Neuronal stem cell (in vitro differentiated cells): Measurements from ENCODE around the gene MAPKAPK5.
"Not testable (repeated sequence)": the region's sequence is repeated elsewhere in the genome, so short reads cannot be mapped to it uniquely, and the experiment has no call there.

ENCODE experiments used
- DNase-seq: peaks from one replicate; pipeline ENCODE4 v3.0.0-alpha.2; 2013; ENCODE audit warnings: low spot score
- H2AFZ ChIP-seq: one replicate; pipeline ENCODE4 v1.6.1; 2013; ENCODE audit warnings: mild to moderate bottlenecking, low read length, inconsistent platforms
- H2AK5ac ChIP-seq: 2 replicates; pipeline ENCODE4 v1.6.1; 2013; ENCODE audit warnings: low read depth, mild to moderate bottlenecking, inconsistent platforms, low read length, moderate library complexity, mixed read lengths
- H2BK120ac ChIP-seq: 2 replicates; pipeline ENCODE4 v1.6.1; 2013; ENCODE audit warnings: low read depth, mild to moderate bottlenecking, inconsistent platforms, low read length, moderate library complexity, mixed read lengths
- H2BK12ac ChIP-seq: one replicate; pipeline ENCODE4 v1.6.1; 2013; ENCODE audit warnings: low read length, inconsistent platforms
- H2BK15ac ChIP-seq: 2 replicates; pipeline ENCODE4 v1.6.1; 2013; ENCODE audit warnings: mild to moderate bottlenecking, low read length, inconsistent platforms, mixed read lengths
- H2BK5ac ChIP-seq: one replicate; pipeline ENCODE4 v1.6.1; 2013; ENCODE audit warnings: inconsistent platforms, mild to moderate bottlenecking, low read length, moderate library complexity
- H3K14ac ChIP-seq: one replicate; pipeline ENCODE4 v1.6.1; 2013; ENCODE audit warnings: low read length, inconsistent platforms
- H3K18ac ChIP-seq: 2 replicates; pipeline ENCODE4 v1.6.1; 2013; ENCODE audit warnings: low read length, inconsistent platforms
- H3K23ac ChIP-seq: 2 replicates; pipeline ENCODE4 v1.6.1; 2013; ENCODE audit warnings: low read depth, mild to moderate bottlenecking, mixed read lengths, low read length, inconsistent platforms; ENCODE audit not compliant: poor library complexity
- H3K27ac ChIP-seq: replicated peaks from 3 replicates; pipeline ENCODE4 v1.5.1; 2013; ENCODE audit warnings: low read length, inconsistent platforms
- H3K27me3 ChIP-seq, 3 experiments: 2 replicates each; pipeline ENCODE4 v1.6.1; 2013; ENCODE audit warnings: low read length in 3 of 3, mild to moderate bottlenecking in 2 of 3, inconsistent platforms in 1 of 3, low read depth in 1 of 3, mixed read lengths in 1 of 3, moderate library complexity in 1 of 3; ENCODE audit not compliant: control insufficient read depth in 3 of 3, insufficient read depth in 3 of 3
- H3K36me3 ChIP-seq, 2 donors: replicated peaks in 1 of 2; 2 replicates each; pipeline ENCODE4 v1.6.1; 2013; ENCODE audit warnings: low read length in 2 of 2; ENCODE audit not compliant: control insufficient read depth in 2 of 2, insufficient read depth in 2 of 2
- H3K4ac ChIP-seq: 2 replicates; pipeline ENCODE4 v1.6.1; 2013; ENCODE audit warnings: inconsistent platforms, mild to moderate bottlenecking, low read length, moderate library complexity
- H3K4me1 ChIP-seq, 2 donors: 1 replicate in 1 of 2; 2 replicates in 1 of 2; pipeline ENCODE4 v1.6.1; 2013; ENCODE audit warnings: low read length in 2 of 2, low read depth in 1 of 2; ENCODE audit not compliant: control insufficient read depth in 2 of 2, insufficient read depth in 1 of 2
- H3K4me2 ChIP-seq: one replicate; pipeline ENCODE4 v1.6.1; 2013; ENCODE audit warnings: mild to moderate bottlenecking, low read length, inconsistent platforms; ENCODE audit not compliant: insufficient read depth, poor library complexity, severe bottlenecking
- H3K4me3 ChIP-seq, 2 donors: 2 replicates each; pipeline ENCODE4 v1.5.1; 2013; ENCODE audit warnings: low read length in 2 of 2, mild to moderate bottlenecking in 2 of 2, inconsistent platforms in 1 of 2, moderate library complexity in 1 of 2
- H3K79me1 ChIP-seq: one replicate; pipeline ENCODE4 v1.6.1; 2013; ENCODE audit warnings: low read depth, mild to moderate bottlenecking, inconsistent platforms, low read length, moderate library complexity
- H3K9ac ChIP-seq: one replicate; pipeline ENCODE4 v1.6.1; 2013; ENCODE audit warnings: mild to moderate bottlenecking, low read depth, low read length, inconsistent platforms; ENCODE audit not compliant: poor library complexity
- H3K9me3 ChIP-seq, 2 donors: replicated peaks in 1 of 2; 2 replicates each; pipeline versions ENCODE3 to v1.6.1; 2013; ENCODE audit warnings: low read length in 2 of 2, mild to moderate bottlenecking in 2 of 2, inconsistent platforms in 1 of 2, low read depth in 1 of 2, mixed read lengths in 1 of 2, moderate library complexity in 1 of 2; ENCODE audit not compliant: control insufficient read depth in 2 of 2, insufficient read depth in 1 of 2
- H4K8ac ChIP-seq: one replicate; pipeline ENCODE4 v1.6.1; 2013; ENCODE audit warnings: low read depth, mild to moderate bottlenecking, inconsistent platforms, low read length, moderate library complexity
- H4K91ac ChIP-seq: one replicate; pipeline ENCODE4 v1.6.1; 2013; ENCODE audit warnings: low read length, low read depth, mild to moderate bottlenecking, inconsistent platforms; ENCODE audit not compliant: poor library complexity
- WGBS, 2 donors: extraction: QIAGEN DNeasy Blood & Tissue Kit; methylation state at CpG; one replicate each; pipeline ENCODE4 v1.1.7; 2013; ENCODE audit warnings: missing lambda C conversion rate in 2 of 2, mixed read lengths in 1 of 2; ENCODE audit not compliant: insufficient read length in 2 of 2, insufficient replicate concordance in 1 of 2; ENCODE audit errors: extremely low coverage in 2 of 2; 5-methylcytosine and 5-hydroxymethylcytosine counted together

MAPKAPK5 gene

DNA sequence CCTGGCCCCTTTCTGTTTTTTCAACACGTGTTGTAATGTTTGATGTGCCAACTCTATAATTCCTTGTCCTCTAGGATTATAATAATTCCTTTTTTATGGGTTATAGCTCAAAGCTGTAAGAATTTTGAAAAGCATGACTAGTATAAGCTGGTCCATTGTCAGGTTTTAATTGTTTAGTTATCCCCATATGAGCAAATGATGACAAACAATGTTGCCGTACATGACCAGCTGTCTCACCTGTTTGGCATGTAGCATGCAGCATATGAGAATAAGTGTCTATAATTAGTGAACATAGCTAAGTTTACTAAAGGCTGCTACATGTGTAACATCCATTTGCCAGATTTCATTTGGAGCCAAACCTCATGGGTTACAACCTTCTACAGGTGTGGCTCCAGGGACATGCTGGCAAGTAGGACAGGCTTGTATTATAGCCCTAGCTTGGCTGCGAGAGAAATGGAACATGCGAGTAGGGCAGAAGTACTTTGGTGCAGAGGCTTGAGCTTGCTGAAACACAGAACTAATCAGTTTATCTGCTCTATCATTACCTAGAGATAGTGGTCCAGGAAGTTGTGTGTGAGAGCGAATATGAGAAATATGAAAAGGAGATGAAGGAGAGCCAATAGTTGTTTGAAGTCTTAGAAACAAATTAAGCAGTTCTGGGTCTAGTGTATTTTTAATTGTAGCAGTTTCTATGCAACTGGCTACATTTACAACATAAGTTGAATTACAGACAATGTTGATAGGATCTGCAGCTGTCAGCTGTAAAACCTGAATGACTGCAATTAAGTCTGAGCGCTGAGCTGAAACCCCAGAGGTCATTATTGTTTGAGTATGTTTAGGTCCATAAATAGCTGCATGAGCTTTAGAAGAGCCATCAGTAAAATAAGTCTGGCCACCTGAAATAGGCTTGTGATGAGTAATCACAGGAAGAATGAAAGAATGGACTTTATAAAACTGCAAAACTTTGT lies 22.6 kb upstream of the MAPKAPK5 start:
- 100% methylated on average over 1 of the region's 6 CpGs; no CpG with 5 or more reads in 1 of the 2 donors for WGBS, 2 donors
- Histone ChIP-seq H3K23ac (no peak overlapping the region), H3K27ac (no peak overlapping the region), H3K4ac (no peak overlapping the region), H2AK5ac (no peak overlapping the region), H2BK120ac (no peak overlapping the region), H3K4me1 (peaks cover 0 to 14% of the 10 kb centered on the region in 2 donors), H2AFZ (no peak overlapping the region), H3K14ac (no peak overlapping the region), H2BK15ac (no peak overlapping the region), H3K18ac (no peak overlapping the region), H3K4me3 (no peak overlapping the region), H4K91ac (no peak overlapping the region), H3K36me3 (no peaks in the 10 kb centered on the region), H2BK5ac (no peak overlapping the region), H2BK12ac (no peak overlapping the region), H3K27me3 (peaks cover 0 to 3% (median 0%) of the 10 kb centered on the region in 3 experiments), H3K4me2 (no peak overlapping the region), H3K9ac (no peak overlapping the region), H3K9me3 (no peaks in the 10 kb centered on the region), H4K8ac (no peak overlapping the region), H3K79me1 (no peaks in the 10 kb centered on the region)
- DNase-seq: no peak

DNA sequence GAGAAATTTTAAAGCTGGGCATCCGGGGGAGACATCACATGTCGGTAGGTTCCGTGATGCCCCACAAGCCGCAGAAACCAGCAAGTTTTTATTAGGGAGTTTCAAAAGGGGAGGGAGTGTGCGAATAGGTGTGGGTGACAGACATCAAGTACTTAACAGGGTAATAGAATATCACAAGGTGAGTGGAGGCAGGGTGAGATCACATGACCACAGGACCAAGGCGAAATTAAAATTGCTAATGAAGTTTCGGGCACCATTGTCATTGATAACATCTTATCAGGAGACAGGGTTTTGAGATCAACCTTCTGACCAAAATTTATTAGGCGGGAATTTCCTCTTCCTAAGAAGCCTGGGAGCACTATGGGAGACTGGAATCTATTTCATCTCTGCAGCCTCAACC lies 21.2 kb upstream of the MAPKAPK5 start:
- H3K4me1 ChIP-seq: peaks cover 0 to 16% of the 10 kb centered on the region in 2 donors
- no CpG with 5 or more reads among the region's 8 CpGs for WGBS, 2 donors
- H3K9ac ChIP-seq, H2BK5ac ChIP-seq, DNase-seq, H3K4ac ChIP-seq, H3K36me3 ChIP-seq, H3K27ac ChIP-seq, H3K18ac ChIP-seq, H2BK120ac ChIP-seq, H2BK12ac ChIP-seq, H2BK15ac ChIP-seq, H2AK5ac ChIP-seq, H3K27me3 ChIP-seq, H4K91ac ChIP-seq, H3K23ac ChIP-seq, H3K79me1 ChIP-seq, H3K14ac ChIP-seq, H4K8ac ChIP-seq, H2AFZ ChIP-seq, H3K4me3 ChIP-seq, H3K4me2 ChIP-seq, H3K9me3 ChIP-seq: not testable (repeated sequence)

DNA sequence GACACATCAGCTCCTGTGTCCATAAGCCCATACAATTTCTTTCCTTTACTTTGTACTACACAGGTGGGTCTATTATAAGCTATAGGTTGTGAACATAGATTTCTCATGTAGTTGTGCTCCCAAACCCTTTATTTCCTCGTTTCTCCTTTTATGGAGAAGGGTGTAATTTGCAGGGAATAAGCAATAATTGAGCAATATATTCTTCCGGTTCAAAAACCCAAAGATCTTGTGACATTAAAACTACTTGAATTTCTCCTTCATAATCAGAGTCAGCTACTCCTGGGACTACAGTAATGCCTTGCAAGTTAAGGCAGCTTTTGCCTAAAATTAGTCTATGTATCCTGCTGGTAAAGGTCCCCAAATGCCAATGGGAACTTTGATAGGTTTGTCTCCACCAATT lies 19.1 kb upstream of the MAPKAPK5 start:
- Histone ChIP-seq H3K4me3 (no peak overlapping the region), H3K9ac (no peak overlapping the region), H4K8ac (no peak overlapping the region), H3K4me2 (no peak overlapping the region), H3K27me3 (peaks cover 0 to 3% (median 0%) of the 10 kb centered on the region in 3 experiments), H3K36me3 (no peaks in the 10 kb centered on the region), H3K18ac (no peak overlapping the region), H2BK120ac (no peak overlapping the region), H3K4me1 (peaks cover 0 to 16% of the 10 kb centered on the region in 2 donors), H2BK12ac (no peak overlapping the region), H3K14ac (no peak overlapping the region), H3K27ac (no peak overlapping the region), H3K4ac (no peak overlapping the region), H3K79me1 (no peaks in the 10 kb centered on the region), H2AK5ac (no peak overlapping the region), H2AFZ (no peak overlapping the region), H2BK5ac (no peak overlapping the region), H2BK15ac (no peak overlapping the region), H3K23ac (no peak overlapping the region), H4K91ac (no peak overlapping the region), H3K9me3 (no peaks in the 10 kb centered on the region)
- no peak for DNase-seq
- no CpG with 5 or more reads among the region's 2 CpGs for WGBS, 2 donors

DNA sequence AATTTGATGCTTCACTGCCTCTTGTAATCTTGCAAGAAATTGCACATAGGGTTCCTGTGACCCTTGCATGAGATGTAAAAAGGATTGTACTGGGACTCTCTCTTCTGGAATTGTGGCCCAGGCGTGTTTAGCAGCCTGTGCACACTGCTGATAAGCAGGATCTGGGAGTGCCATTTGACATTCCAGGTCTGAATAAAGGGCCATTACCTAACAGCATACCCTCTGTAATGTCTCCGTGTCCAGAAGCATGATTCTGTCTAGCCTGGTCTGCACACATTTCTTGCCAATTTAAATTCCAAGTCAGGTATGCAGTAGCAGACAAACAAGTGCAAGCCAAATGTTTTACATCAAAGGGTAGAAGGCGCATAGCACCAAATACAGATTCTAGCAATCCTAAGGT lies 18.1 kb upstream of the MAPKAPK5 start:
- no CpG with 5 or more reads among the region's 3 CpGs for WGBS, 2 donors
- Histone ChIP-seq H3K4me1 (peaks cover 0 to 16% of the 10 kb centered on the region in 2 donors), H4K91ac (no peak overlapping the region), H2BK120ac (no peak overlapping the region), H3K4me2 (no peak overlapping the region), H3K4ac (no peak overlapping the region), H3K9ac (no peak overlapping the region), H2BK12ac (no peak overlapping the region), H3K27ac (no peak overlapping the region), H3K79me1 (no peaks in the 10 kb centered on the region), H3K9me3 (peaks cover 0 to 4% of the 10 kb centered on the region in 2 donors), H3K14ac (no peak overlapping the region), H2BK5ac (no peak overlapping the region), H3K27me3 (peaks cover 0 to 3% (median 0%) of the 10 kb centered on the region in 3 experiments), H3K18ac (no peak overlapping the region), H2AFZ (peak overlapping the region; percentile 12), H2BK15ac (no peak overlapping the region), H3K4me3 (no peak overlapping the region), H3K23ac (no peak overlapping the region), H3K36me3 (no peaks in the 10 kb centered on the region), H2AK5ac (no peak overlapping the region), H4K8ac (no peak overlapping the region)
- no peak for DNase-seq
